ENCODE results near the gene YEATS2. TPM values are rescaled to one million over a fixed set of nuclear protein-coding genes. Genes with fewer than 3 reads are reported as not detected.

Gene YEATS2
- total and polyA plus RNA-seq, 2 of the 4 experiments (the other 2 are of a cell fraction): 30.1 to 43.0 TPM

DNA sequence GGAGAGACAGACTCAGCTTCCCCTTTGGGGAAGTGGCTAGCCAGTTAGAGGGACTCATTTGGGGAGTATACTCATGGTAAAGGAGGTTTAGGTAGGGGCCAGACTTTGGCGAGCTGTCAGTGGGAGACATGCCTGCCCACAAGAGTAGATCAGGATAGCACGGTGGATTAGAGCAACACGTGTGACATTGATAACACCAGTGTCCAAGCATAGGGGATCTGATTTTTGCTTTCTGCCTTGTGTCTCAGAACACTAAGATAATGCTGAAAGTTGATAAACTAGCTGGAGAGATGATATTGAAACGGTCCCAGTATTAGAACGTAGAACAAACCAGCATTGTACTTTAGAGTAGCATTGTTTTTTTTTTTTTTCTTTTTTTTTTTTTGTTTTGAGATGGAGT is 101.9 kb downstream of the YEATS2 start:
- no peak overlapping the region for H2BK120ac ChIP-seq (ENCODE audit: low read depth, low read length)
- no peaks in the 10 kb centered on the region for H3K9me3 ChIP-seq (ENCODE audit: control insufficient read depth, insufficient read depth, low read length)
- 91% methylated on average over 3 of the region's 5 CpGs; no CpG with 5 or more reads in 1 of the 2 experiments for WGBS, 2 experiments (ENCODE audit: extremely low coverage in 2 of 2, insufficient read length in 1 of 2)
- ChIA-PET POLR2A (ENCODE audit: unreplicated experiment) (no interaction called here), CTCF (no interaction called here)
- H3K18ac ChIP-seq (ENCODE audit: low read depth, low read length): no peak overlapping the region
- H2AK5ac ChIP-seq (ENCODE audit: low read depth, low read length): no peak overlapping the region
- dilution Hi-C loops (cut with HindIII; ENCODE audit: low sequenced_read_pairs, unreplicated experiment): no loop called here
- no peak overlapping the region for H2AK9ac ChIP-seq (replicated peaks; ENCODE audit: low read depth, low read length, poor library complexity)
- no peak overlapping the region for H3K4me3 ChIP-seq (ENCODE audit: insufficient read depth, low read depth, low read length)
- no peak overlapping the region for H3K9ac ChIP-seq (ENCODE audit: low read depth, low read length)
- H3K27me3 ChIP-seq (ENCODE audit: control insufficient read depth, insufficient read depth, low read length): no peaks in the 10 kb centered on the region
- H3K14ac ChIP-seq (replicated peaks; ENCODE audit: low read depth, low read length): no peak overlapping the region
- no peak overlapping the region for H3K56ac ChIP-seq (ENCODE audit: extremely low read depth, insufficient read depth, low read length)
- H2AFZ ChIP-seq (replicated peaks; ENCODE audit: low read length, poor library complexity): no peak overlapping the region
- no peak overlapping the region for H4K5ac ChIP-seq (ENCODE audit: low read depth, low read length)
- H4K20me1 ChIP-seq (ENCODE audit: insufficient read depth, low read length): peaks cover 4% of the 10 kb centered on the region
- DNase-seq: no peak
- H3K4ac ChIP-seq (ENCODE audit: low read depth, low read length): no peak overlapping the region
- no peaks in the 10 kb centered on the region for H3K9me1 ChIP-seq (ENCODE audit: insufficient read depth, low read length)
- no peak overlapping the region for H2BK20ac ChIP-seq (ENCODE audit: low read depth, low read length)
- no peak for ATAC-seq (ENCODE audit: low read depth)
- intact Hi-C loops (cut with micrococcal nuclease): no loop called here
- H3K79me1 ChIP-seq (ENCODE audit: low read depth in 1 of 2, low read length in 2 of 2): peaks cover 1 to 16% of the 10 kb centered on the region in 2 experiments; a peak in 3 of 4 replicates
- H4K91ac ChIP-seq (ENCODE audit: insufficient read depth, low read depth, low read length): no peak overlapping the region
- no TSS peak for BruUV-seq (replicated peaks)
- H4K8ac ChIP-seq (ENCODE audit: low read depth in 2 of 2, low read length in 2 of 2): no peak overlapping the region
- H2BK5ac ChIP-seq (ENCODE audit: low read depth, low read length, poor library complexity, severe bottlenecking): no peak overlapping the region
- no peak overlapping the region for H3K23ac ChIP-seq (ENCODE audit: low read depth, low read length)
- H3K4me2 ChIP-seq (ENCODE audit: low read depth, low read length): no peak overlapping the region
- H3K4me1 ChIP-seq (ENCODE audit: control insufficient read depth, insufficient read depth, low read length): no peaks in the 10 kb centered on the region
- no peak overlapping the region for H3K27ac ChIP-seq (ENCODE audit: insufficient read depth, low read length)
- TF ChIP-seq, protein P1, sequence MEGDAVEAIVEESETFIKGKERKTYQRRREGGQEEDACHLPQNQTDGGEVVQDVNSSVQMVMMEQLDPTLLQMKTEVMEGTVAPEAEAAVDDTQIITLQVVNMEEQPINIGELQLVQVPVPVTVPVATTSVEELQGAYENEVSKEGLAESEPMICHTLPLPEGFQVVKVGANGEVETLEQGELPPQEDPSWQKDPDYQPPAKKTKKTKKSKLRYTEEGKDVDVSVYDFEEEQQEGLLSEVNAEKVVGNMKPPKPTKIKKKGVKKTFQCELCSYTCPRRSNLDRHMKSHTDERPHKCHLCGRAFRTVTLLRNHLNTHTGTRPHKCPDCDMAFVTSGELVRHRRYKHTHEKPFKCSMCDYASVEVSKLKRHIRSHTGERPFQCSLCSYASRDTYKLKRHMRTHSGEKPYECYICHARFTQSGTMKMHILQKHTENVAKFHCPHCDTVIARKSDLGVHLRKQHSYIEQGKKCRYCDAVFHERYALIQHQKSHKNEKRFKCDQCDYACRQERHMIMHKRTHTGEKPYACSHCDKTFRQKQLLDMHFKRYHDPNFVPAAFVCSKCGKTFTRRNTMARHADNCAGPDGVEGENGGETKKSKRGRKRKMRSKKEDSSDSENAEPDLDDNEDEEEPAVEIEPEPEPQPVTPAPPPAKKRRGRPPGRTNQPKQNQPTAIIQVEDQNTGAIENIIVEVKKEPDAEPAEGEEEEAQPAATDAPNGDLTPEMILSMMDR (conservative IDR thresholded peaks at IDR 0.05; ENCODE audit: low read depth, low read length): no peak
- TF ChIP-seq MXI1 (IDR thresholded peaks at IDR 0.05; ENCODE audit: borderline replicate concordance, low read depth, low read length) (no peak), RCOR1 (IDR thresholded peaks at IDR 0.05; ENCODE audit: insufficient replicate concordance, low read length) (no peak), BHLHE40 (IDR thresholded peaks at IDR 0.05; ENCODE audit: low read depth, low read length) (no peak), RAD21 (IDR thresholded peaks at IDR 0.05; ENCODE audit: low read length) (no peak), NFE2L2 (IDR thresholded peaks at IDR 0.05; ENCODE audit: low read depth, low read length) (no peak)
- TF ChIP-seq, protein P2, sequence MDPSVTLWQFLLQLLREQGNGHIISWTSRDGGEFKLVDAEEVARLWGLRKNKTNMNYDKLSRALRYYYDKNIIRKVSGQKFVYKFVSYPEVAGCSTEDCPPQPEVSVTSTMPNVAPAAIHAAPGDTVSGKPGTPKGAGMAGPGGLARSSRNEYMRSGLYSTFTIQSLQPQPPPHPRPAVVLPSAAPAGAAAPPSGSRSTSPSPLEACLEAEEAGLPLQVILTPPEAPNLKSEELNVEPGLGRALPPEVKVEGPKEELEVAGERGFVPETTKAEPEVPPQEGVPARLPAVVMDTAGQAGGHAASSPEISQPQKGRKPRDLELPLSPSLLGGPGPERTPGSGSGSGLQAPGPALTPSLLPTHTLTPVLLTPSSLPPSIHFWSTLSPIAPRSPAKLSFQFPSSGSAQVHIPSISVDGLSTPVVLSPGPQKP (IDR thresholded peaks at IDR 0.05; ENCODE audit: borderline replicate concordance, low read depth, low read length): no peak
- TF ChIP-seq, protein P3, sequence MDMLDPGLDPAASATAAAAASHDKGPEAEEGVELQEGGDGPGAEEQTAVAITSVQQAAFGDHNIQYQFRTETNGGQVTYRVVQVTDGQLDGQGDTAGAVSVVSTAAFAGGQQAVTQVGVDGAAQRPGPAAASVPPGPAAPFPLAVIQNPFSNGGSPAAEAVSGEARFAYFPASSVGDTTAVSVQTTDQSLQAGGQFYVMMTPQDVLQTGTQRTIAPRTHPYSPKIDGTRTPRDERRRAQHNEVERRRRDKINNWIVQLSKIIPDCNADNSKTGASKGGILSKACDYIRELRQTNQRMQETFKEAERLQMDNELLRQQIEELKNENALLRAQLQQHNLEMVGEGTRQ (IDR thresholded peaks at IDR 0.05; ENCODE audit: low read depth, low read length): no peak
- in situ Hi-C loops (cut with MboI; ENCODE audit: low sequenced_read_pairs): no loop called here
- H2BK15ac ChIP-seq (ENCODE audit: low read depth, low read length): no peak overlapping the region
- peaks cover 62% of the 10 kb centered on the region for H3K36me3 ChIP-seq (ENCODE audit: control insufficient read depth, insufficient read depth, low read length)

All from IMR-90 (cell line).